Activated CD4-positive, alpha-beta memory T cell treated with anti-CD3 and anti-CD28 coated beads, Interleukin-2, amount 10 ng/mL, durations not matched to agents 7 days and 5 days (primary cell): Measurements from ENCODE around the gene SLCO3A1. TPM values are rescaled to one million over a fixed set of nuclear protein-coding genes. Genes with fewer than 3 reads are reported as not detected.

Source experiments
- CTCF ChIA-PET: fragments of 350-600 bp; sonication (Branson Sonifier 250); formaldehyde crosslinking; loops from one replicate; lab custom pipeline; 2021; ENCODE audit warnings: antibody characterized with exemption, inconsistent platforms; lab: Charles Lee
- POLR2A ChIA-PET: fragments of 350-600 bp; sonication (Branson Sonifier 250); formaldehyde crosslinking; loops from one replicate; lab custom pipeline; 2021; ENCODE audit warnings: antibody characterized with exemption; lab: Charles Lee
- DNase-seq: peaks from one replicate; pipeline ENCODE4 v3.0.0-alpha.2; 2020
- H3K27ac Mint-ChIP-seq: one replicate; pipeline ENCODE4 v1.8.0; 2021; ENCODE audit warnings: mild to moderate bottlenecking, mixed read lengths
- H3K27me3 Mint-ChIP-seq: one replicate; pipeline ENCODE4 v1.8.0; 2021; ENCODE audit warnings: mixed read lengths
- H3K36me3 Mint-ChIP-seq: one replicate; pipeline ENCODE4 v1.8.0; 2021; ENCODE audit warnings: low read depth, mixed read lengths
- H3K4me1 Mint-ChIP-seq: one replicate; pipeline ENCODE4 v1.8.0; 2021; ENCODE audit warnings: mixed read lengths
- H3K4me3 Mint-ChIP-seq: one replicate; pipeline ENCODE4 v1.8.0; 2021; ENCODE audit warnings: mild to moderate bottlenecking, mixed read lengths
- H3K9me3 Mint-ChIP-seq: one replicate; pipeline ENCODE4 v1.8.0; 2021; ENCODE audit warnings: mixed read lengths
- total RNA-seq, 2 experiments: library from RNA; stranded (reverse); gene quantifications; one replicate each; pipeline ENCODE4 v1.2.3, GENCODE V29; 2021

SLCO3A1 gene
- total RNA-seq, 2 experiments from 2014 or later: 48.8 to 52.6 TPM

GRCh38 chr15:91887921-91888373 lies 34.4 kb downstream of the SLCO3A1 start:
- H3K9me3 Mint-ChIP-seq: peaks cover 5% of the 10 kb centered on the region
- peaks cover 5% of the 10 kb centered on the region for H3K4me1 Mint-ChIP-seq
- peaks cover 16% of the 10 kb centered on the region for H3K36me3 Mint-ChIP-seq
- no peaks in the 10 kb centered on the region for H3K27me3 Mint-ChIP-seq
- POLR2A ChIA-PET: no interaction called here
- CTCF ChIA-PET: no interaction called here
- H3K4me3 Mint-ChIP-seq: no peak overlapping the region
- no peak overlapping the region for H3K27ac Mint-ChIP-seq
- no peak for DNase-seq

GRCh38 chr15:91889111-91889815 lies 35.8 kb downstream of the SLCO3A1 start:
- DNase-seq: no peak
- POLR2A ChIA-PET: no interaction called here
- peaks cover 23% of the 10 kb centered on the region for H3K36me3 Mint-ChIP-seq
- H3K4me3 Mint-ChIP-seq: no peak overlapping the region
- peaks cover 6% of the 10 kb centered on the region for H3K4me1 Mint-ChIP-seq
- CTCF ChIA-PET: no interaction called here
- H3K9me3 Mint-ChIP-seq: peaks cover 5% of the 10 kb centered on the region
- no peak overlapping the region for H3K27ac Mint-ChIP-seq
- H3K27me3 Mint-ChIP-seq: no peaks in the 10 kb centered on the region

- ChIA-PET POLR2A (no interaction called here), CTCF (no interaction called here)
- Mint-ChIP-seq H3K9me3 (peaks cover 5% of the 10 kb centered on the region), H3K4me1 (peaks cover 6% of the 10 kb centered on the region), H3K27me3 (no peaks in the 10 kb centered on the region), H3K27ac (no peak overlapping the region), H3K4me3 (no peak overlapping the region), H3K36me3 (peaks cover 25% of the 10 kb centered on the region)
- no peak for DNase-seq
These were observed 37.1 kb downstream of the SLCO3A1 start for GRCh38 chr15:91890614-91891013.

GRCh38 chr15:91891101-91891500 lies 37.6 kb downstream of the SLCO3A1 start:
- peaks cover 6% of the 10 kb centered on the region for H3K4me1 Mint-ChIP-seq
- peaks cover 5% of the 10 kb centered on the region for H3K9me3 Mint-ChIP-seq
- CTCF ChIA-PET: no interaction called here
- H3K4me3 Mint-ChIP-seq: no peak overlapping the region
- DNase-seq: no peak
- POLR2A ChIA-PET: no interaction called here
- peaks cover 28% of the 10 kb centered on the region for H3K36me3 Mint-ChIP-seq
- no peaks in the 10 kb centered on the region for H3K27me3 Mint-ChIP-seq
- no peak overlapping the region for H3K27ac Mint-ChIP-seq

- ChIA-PET CTCF (no interaction called here), POLR2A (no interaction called here)
- Mint-ChIP-seq H3K36me3 (peaks cover 30% of the 10 kb centered on the region), H3K4me3 (no peak overlapping the region), H3K9me3 (peaks cover 5% of the 10 kb centered on the region), H3K27ac (no peak overlapping the region), H3K27me3 (no peaks in the 10 kb centered on the region), H3K4me1 (peaks cover 6% of the 10 kb centered on the region)
- no peak for DNase-seq
These were observed 38.4 kb downstream of the SLCO3A1 start for GRCh38 chr15:91891788-91892345.

GRCh38 chr15:91892436-91892835 lies 38.9 kb downstream of the SLCO3A1 start:
- H3K4me1 Mint-ChIP-seq: peaks cover 4% of the 10 kb centered on the region
- H3K27me3 Mint-ChIP-seq: no peaks in the 10 kb centered on the region
- no peak overlapping the region for H3K4me3 Mint-ChIP-seq
- ChIA-PET CTCF (no interaction called here), POLR2A (no interaction called here)
- peaks cover 5% of the 10 kb centered on the region for H3K9me3 Mint-ChIP-seq
- no peak overlapping the region for H3K27ac Mint-ChIP-seq
- DNase-seq: no peak
- H3K36me3 Mint-ChIP-seq: peaks cover 31% of the 10 kb centered on the region

GRCh38 chr15:91894606-91895005 lies 41.1 kb downstream of the SLCO3A1 start:
- no peak overlapping the region for H3K27ac Mint-ChIP-seq
- ChIA-PET POLR2A (no interaction called here), CTCF (no interaction called here)
- no peak overlapping the region for H3K4me3 Mint-ChIP-seq
- H3K4me1 Mint-ChIP-seq: peaks cover 1% of the 10 kb centered on the region
- H3K27me3 Mint-ChIP-seq: no peaks in the 10 kb centered on the region
- no peak for DNase-seq
- H3K36me3 Mint-ChIP-seq: peaks cover 33% of the 10 kb centered on the region
- H3K9me3 Mint-ChIP-seq: peaks cover 5% of the 10 kb centered on the region

- POLR2A ChIA-PET: no interaction called here
These were observed 41.5 kb downstream of the SLCO3A1 start for GRCh38 chr15:91895051-91895450.

GRCh38 chr15:91896341-91897055 lies 43.0 kb downstream of the SLCO3A1 start:
- H3K9me3 Mint-ChIP-seq: peaks cover 14% of the 10 kb centered on the region
- no peak overlapping the region for H3K27ac Mint-ChIP-seq
- H3K36me3 Mint-ChIP-seq: peaks cover 38% of the 10 kb centered on the region
- no peaks in the 10 kb centered on the region for H3K27me3 Mint-ChIP-seq
- DNase-seq: no peak
- POLR2A ChIA-PET: no interaction called here
- CTCF ChIA-PET: interaction anchor here (1.2 kb wide), 1 partner anchor 9 kb away, joined by 4 read pairs; no protein-coding TSS in a partner anchor
- peaks cover 1% of the 10 kb centered on the region for H3K4me1 Mint-ChIP-seq
- H3K4me3 Mint-ChIP-seq: no peak overlapping the region

More at GRCh38 chr15:91895051-91895450, 41.5 kb downstream of the SLCO3A1 start:
- Mint-ChIP-seq H3K36me3 (peaks cover 33% of the 10 kb centered on the region), H3K4me1 (peaks cover 1% of the 10 kb centered on the region), H3K27me3 (no peaks in the 10 kb centered on the region), H3K4me3 (no peak overlapping the region), H3K9me3 (peaks cover 5% of the 10 kb centered on the region), H3K27ac (no peak overlapping the region)
- no peak for DNase-seq
- CTCF ChIA-PET: no interaction called here

GRCh38 chr15:91897585-91898372 lies 44.3 kb downstream of the SLCO3A1 start:
- ChIA-PET CTCF (no interaction called here), POLR2A (no interaction called here)
- H3K4me1 Mint-ChIP-seq: peaks cover 1% of the 10 kb centered on the region
- no peak overlapping the region for H3K27ac Mint-ChIP-seq
- DNase-seq: no peak
- no peak overlapping the region for H3K4me3 Mint-ChIP-seq
- H3K36me3 Mint-ChIP-seq: peaks cover 39% of the 10 kb centered on the region
- H3K9me3 Mint-ChIP-seq: peaks cover 18% of the 10 kb centered on the region
- H3K27me3 Mint-ChIP-seq: no peaks in the 10 kb centered on the region

- peaks cover 3% of the 10 kb centered on the region for H3K4me1 Mint-ChIP-seq
- POLR2A ChIA-PET: interaction anchor here (1.0 kb wide), 1 partner anchor 525 kb away, joined by 3 read pairs; no protein-coding TSS in a partner anchor
- H3K36me3 Mint-ChIP-seq: peaks cover 37% of the 10 kb centered on the region
- no peak overlapping the region for H3K4me3 Mint-ChIP-seq
- no peak overlapping the region for H3K27ac Mint-ChIP-seq
- no peak for DNase-seq
- peaks cover 19% of the 10 kb centered on the region for H3K9me3 Mint-ChIP-seq
- CTCF ChIA-PET: no interaction called here
- H3K27me3 Mint-ChIP-seq: no peaks in the 10 kb centered on the region
These were observed 45.3 kb downstream of the SLCO3A1 start for GRCh38 chr15:91898843-91899242.

GRCh38 chr15:91904942-91905341 lies 51.4 kb downstream of the SLCO3A1 start:
- ChIA-PET POLR2A (interaction anchor here (1.0 kb wide), 1 partner anchor 14 kb away, joined by 3 read pairs; no protein-coding TSS in a partner anchor), CTCF (interaction anchor here (1.6 kb wide), 1 partner anchor 9 kb away, joined by 4 read pairs; no protein-coding TSS in a partner anchor)
- no peak overlapping the region for H3K27ac Mint-ChIP-seq

More at GRCh38 chr15:91904942-91905341, 51.4 kb downstream of the SLCO3A1 start:
- Mint-ChIP-seq H3K27me3 (no peaks in the 10 kb centered on the region), H3K36me3 (peaks cover 19% of the 10 kb centered on the region), H3K4me3 (no peak overlapping the region), H3K4me1 (peaks cover 6% of the 10 kb centered on the region), H3K9me3 (peaks cover 19% of the 10 kb centered on the region)
- DNase-seq: no peak
